ENCODE data around the gene RNPEP. TPM values are rescaled to one million over a fixed set of nuclear protein-coding genes. Genes with fewer than 3 reads are reported as not detected.
A peak's percentile ranks its signal among the peaks of the same experiment; 100 is the strongest.

RNPEP gene
- total RNA-seq, 2 experiments from 2014 or later, result 44.9 to 49.2 TPM

- Mint-ChIP-seq H3K27ac (no peak overlapping the region), H3K36me3 (ENCODE audit: low read depth) (peaks cover 26% of the 10 kb centered on the region), H3K9me3 (ENCODE audit: low read depth) (no peaks in the 10 kb centered on the region), H3K27me3 (no peaks in the 10 kb centered on the region), H3K4me1 (peaks cover under 1% of the 10 kb centered on the region), H3K4me3 (no peak overlapping the region)
- POLR2A ChIA-PET, result no interaction called here
- intact Hi-C loops (cut with DNase I, micrococcal nuclease), result no loop called here
- ATAC-seq (no peak), DNase-seq (no peak)
- CTCF ChIA-PET, result interaction anchor here (0.9 to 2.2 kb wide), 4 partner anchors 9 to 27 kb away, joined by 3 to 6 read pairs (median 4); no protein-coding TSS in a partner anchor
These were observed 7.1 kb downstream of the RNPEP start for GRCh38 chr1:201989354-201990128.

GRCh38 chr1:201990427-201990826 lies 8.0 kb downstream of the RNPEP start:
- no peak for DNase-seq
- Mint-ChIP-seq H3K27me3 (no peaks in the 10 kb centered on the region), H3K9me3 (ENCODE audit: low read depth) (no peaks in the 10 kb centered on the region), H3K27ac (no peak overlapping the region), H3K4me1 (no peaks in the 10 kb centered on the region), H3K4me3 (no peak overlapping the region), H3K36me3 (ENCODE audit: low read depth) (peaks cover 26% of the 10 kb centered on the region)
- ChIA-PET CTCF (interaction anchor here (0.6 kb wide), 1 partner anchor 9 kb away, joined by 3 read pairs; no protein-coding TSS in a partner anchor), POLR2A (no interaction called here)
- intact Hi-C loops (cut with DNase I, micrococcal nuclease), result no loop called here
- ATAC-seq, result no peak

GRCh38 chr1:201999625-202000238 lies 17.3 kb downstream of the RNPEP start:
- intact Hi-C loops (cut with DNase I, micrococcal nuclease), result loop anchor here in 1 of 2 experiments (1.0 to 2.0 kb wide), 3 partner anchors 103 to 135 kb away; no protein-coding TSS in a partner anchor

GRCh38 chr1:202002507-202002906 lies 20.1 kb downstream of the RNPEP start:
- Mint-ChIP-seq H3K27me3 (no peaks in the 10 kb centered on the region), H3K9me3 (ENCODE audit: low read depth) (no peaks in the 10 kb centered on the region), H3K36me3 (ENCODE audit: low read depth) (peaks cover 26% of the 10 kb centered on the region), H3K4me3 (no peak overlapping the region), H3K4me1 (no peaks in the 10 kb centered on the region), H3K27ac (no peak overlapping the region)
- CTCF ChIA-PET, result interaction anchor here (4.7 kb wide), 1 partner anchor 106 kb away, joined by 44 read pairs; no protein-coding TSS in a partner anchor
- intact Hi-C loops (cut with DNase I, micrococcal nuclease), result no loop called here
- ATAC-seq (no peak), DNase-seq (no peak)
- POLR2A ChIA-PET, result no interaction called here

More at GRCh38 chr1:201999625-202000238, 17.3 kb downstream of the RNPEP start:
- ChIA-PET CTCF (interaction anchor here (0.6 to 4.7 kb wide), 39 partner anchors 8 to 1951 kb away, joined by 3 to 44 read pairs (median 3); partner anchors contain the start of genes ELF3 and RNPEP), POLR2A (interaction anchor here (0.6 kb wide), 1 partner anchor 107 kb away, joined by 3 read pairs; no protein-coding TSS in a partner anchor)
- DNase-seq (peak; percentile 45), ATAC-seq (peak; percentile 90)
- H3K4me1 Mint-ChIP-seq, result no peaks in the 10 kb centered on the region
- H3K27ac Mint-ChIP-seq, result no peak overlapping the region
- H3K9me3 Mint-ChIP-seq (ENCODE audit: low read depth), result no peaks in the 10 kb centered on the region
- H3K4me3 Mint-ChIP-seq, result no peak overlapping the region
- H3K27me3 Mint-ChIP-seq, result no peaks in the 10 kb centered on the region
- peaks cover 24% of the 10 kb centered on the region for H3K36me3 Mint-ChIP-seq (ENCODE audit: low read depth)

DNA sequence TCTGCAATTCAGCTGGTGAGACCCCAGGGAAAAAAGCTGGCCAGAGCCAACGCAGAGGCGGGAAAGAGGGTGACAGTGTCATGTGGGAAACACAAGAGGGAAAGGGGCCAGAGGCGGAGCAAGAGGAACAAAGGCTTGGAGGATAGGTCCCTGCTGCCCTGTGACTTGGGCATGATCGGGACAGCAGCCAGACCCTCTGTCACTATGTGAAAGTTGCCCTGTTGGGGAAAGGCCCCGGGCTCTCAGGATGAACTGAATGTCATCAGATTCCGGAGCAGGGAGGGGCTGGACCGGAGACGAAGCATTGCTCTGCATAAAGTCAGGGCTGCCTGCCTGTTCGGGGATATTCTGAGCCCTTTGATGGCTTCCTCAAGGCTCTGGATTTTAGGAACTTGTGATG lies 22.3 kb downstream of the RNPEP start:
- ATAC-seq (no peak), DNase-seq (no peak)
- ChIA-PET POLR2A (no interaction called here), CTCF (interaction anchor here (1.0 to 1.3 kb wide), 2 partner anchors 108 to 112 kb away, joined by 4 read pairs; no protein-coding TSS in a partner anchor)
- Mint-ChIP-seq H3K4me3 (no peak overlapping the region), H3K4me1 (no peaks in the 10 kb centered on the region), H3K9me3 (ENCODE audit: low read depth) (no peaks in the 10 kb centered on the region), H3K36me3 (ENCODE audit: low read depth) (peaks cover 24% of the 10 kb centered on the region), H3K27ac (no peak overlapping the region), H3K27me3 (no peaks in the 10 kb centered on the region)
- intact Hi-C loops (cut with DNase I, micrococcal nuclease), result no loop called here

GRCh38 chr1:202005958-202006357 lies 23.5 kb downstream of the RNPEP start:
- ChIA-PET CTCF (interaction anchor here (0.6 to 1.3 kb wide), 4 partner anchors 71 to 130 kb away, joined by 3 to 4 read pairs (median 4); no protein-coding TSS in a partner anchor), POLR2A (no interaction called here)
- H3K9me3 Mint-ChIP-seq (ENCODE audit: low read depth), result no peaks in the 10 kb centered on the region
- H3K4me1 Mint-ChIP-seq, result no peaks in the 10 kb centered on the region
- no peaks in the 10 kb centered on the region for H3K27me3 Mint-ChIP-seq
- H3K36me3 Mint-ChIP-seq (ENCODE audit: low read depth), result peaks cover 18% of the 10 kb centered on the region
- no peak overlapping the region for H3K4me3 Mint-ChIP-seq
- intact Hi-C loops (cut with DNase I, micrococcal nuclease), result no loop called here
- DNase-seq (no peak), ATAC-seq (no peak)
- H3K27ac Mint-ChIP-seq, result no peak overlapping the region

GRCh38 chr1:202007304-202007703 lies 24.9 kb downstream of the RNPEP start:
- Mint-ChIP-seq H3K27me3 (no peaks in the 10 kb centered on the region), H3K27ac (no peak overlapping the region), H3K36me3 (ENCODE audit: low read depth) (peaks cover 18% of the 10 kb centered on the region), H3K4me1 (no peaks in the 10 kb centered on the region), H3K4me3 (no peak overlapping the region), H3K9me3 (ENCODE audit: low read depth) (no peaks in the 10 kb centered on the region)
- ATAC-seq, result no peak
- intact Hi-C loops (cut with DNase I, micrococcal nuclease), result no loop called here
- ChIA-PET CTCF (interaction anchor here (0.7 to 3.1 kb wide), 5 partner anchors 24 to 128 kb away, joined by 3 to 13 read pairs (median 3); no protein-coding TSS in a partner anchor), POLR2A (no interaction called here)
- DNase-seq, result no peak

GRCh38 chr1:202007805-202008489 lies 25.5 kb downstream of the RNPEP start:
- ATAC-seq (no peak), DNase-seq (no peak)
- Mint-ChIP-seq H3K27me3 (no peaks in the 10 kb centered on the region), H3K36me3 (ENCODE audit: low read depth) (peaks cover 18% of the 10 kb centered on the region), H3K4me1 (no peaks in the 10 kb centered on the region), H3K4me3 (no peak overlapping the region), H3K9me3 (ENCODE audit: low read depth) (no peaks in the 10 kb centered on the region), H3K27ac (no peak overlapping the region)
- ChIA-PET CTCF (interaction anchor here (0.7 to 3.1 kb wide), 7 partner anchors 8 to 127 kb away, joined by 3 to 13 read pairs (median 3); no protein-coding TSS in a partner anchor), POLR2A (no interaction called here)
- intact Hi-C loops (cut with DNase I, micrococcal nuclease), result no loop called here

GRCh38 chr1:202009326-202010179 lies 27.1 kb downstream of the RNPEP start:
- Mint-ChIP-seq H3K36me3 (ENCODE audit: low read depth) (peaks cover 8% of the 10 kb centered on the region), H3K4me3 (no peak overlapping the region), H3K27ac (no peak overlapping the region), H3K4me1 (no peaks in the 10 kb centered on the region), H3K27me3 (no peaks in the 10 kb centered on the region), H3K9me3 (ENCODE audit: low read depth) (no peaks in the 10 kb centered on the region)
- ChIA-PET POLR2A (no interaction called here), CTCF (interaction anchor here (0.7 to 3.5 kb wide), 8 partner anchors 9 to 682 kb away, joined by 3 to 24 read pairs (median 6); no protein-coding TSS in a partner anchor)
- DNase-seq (peak; percentile 76), ATAC-seq (peak; percentile 78)
- intact Hi-C loops (cut with DNase I, micrococcal nuclease), result loop anchor here (1.0 kb wide), 2 partner anchors 110 to 126 kb away; no protein-coding TSS in a partner anchor

- H3K36me3 Mint-ChIP-seq (ENCODE audit: low read depth), result peaks cover 4% of the 10 kb centered on the region
- ATAC-seq, result no peak
- no peaks in the 10 kb centered on the region for H3K9me3 Mint-ChIP-seq (ENCODE audit: low read depth)
- intact Hi-C loops (cut with DNase I, micrococcal nuclease), result no loop called here
- no peaks in the 10 kb centered on the region for H3K4me1 Mint-ChIP-seq
- H3K27ac Mint-ChIP-seq, result no peak within 1 kb of the TSS
- no peak for DNase-seq
- POLR2A ChIA-PET, result no interaction called here
- H3K27me3 Mint-ChIP-seq, result no peaks in the 10 kb centered on the region
- H3K4me3 Mint-ChIP-seq, result no peak within 1 kb of the TSS
- CTCF ChIA-PET, result interaction anchor here (0.8 to 3.5 kb wide), 6 partner anchors 10 to 125 kb away, joined by 3 to 24 read pairs (median 4); partner anchors contain the start of gene RNPEP
These were observed 27.9 kb downstream of the RNPEP start, which contains the start of gene ELF3 for GRCh38 chr1:202010180-202011015. TSS of gene ELF3 (plus strand) at chr1:202010587. CDS start at chr1:202011137, 550 bp downstream.
